NCI-H345 treated with DMSO at 0.1 percent for 48 hours (cell line): ENCODE data around the gene BNC2.

Experiments used
- DNase-seq: peaks from one replicate; lab custom pipeline; 2025; ENCODE audit not compliant: unreplicated experiment; lab: John Stamatoyannopoulos, UW

Gene BNC2

DNA sequence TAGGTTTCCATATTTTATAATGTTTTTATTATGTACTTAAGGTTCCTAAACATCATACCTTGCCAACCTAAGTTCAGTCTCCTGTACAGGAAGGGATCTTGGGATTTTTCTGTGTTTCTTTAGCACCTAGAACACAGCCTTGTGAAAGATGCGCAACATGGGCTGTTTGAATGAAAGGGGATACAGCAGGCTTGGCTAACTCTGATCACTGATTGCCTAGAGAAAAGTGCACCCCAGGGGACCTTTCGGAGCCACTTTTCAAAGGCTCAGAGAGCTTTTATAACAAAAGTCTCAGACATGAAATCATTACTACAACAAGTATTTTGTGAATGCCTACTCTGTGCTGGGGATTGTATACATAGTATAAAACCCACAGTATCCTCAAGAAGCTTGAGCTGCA is 261.6 kb downstream of the BNC2 start:
- DNase-seq, result no peak

DNA sequence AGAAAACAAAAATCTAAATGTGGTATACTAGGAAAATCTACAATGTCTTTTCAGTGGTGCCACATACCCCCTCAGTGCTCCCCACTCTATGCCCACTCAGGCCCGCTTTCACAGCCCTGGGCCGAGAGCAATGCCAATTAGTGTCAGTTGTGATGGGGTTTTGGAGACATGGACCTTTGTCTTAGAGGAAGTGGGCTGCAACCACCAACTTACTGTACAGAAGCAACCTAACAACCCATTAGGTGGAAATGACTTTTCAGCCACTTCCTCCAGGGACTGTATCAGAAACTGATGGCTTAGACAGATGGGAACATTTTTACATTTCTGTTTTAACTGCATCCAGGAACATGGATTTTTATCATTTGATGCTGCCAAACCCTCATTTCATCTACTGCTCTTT is 268.0 kb downstream of the BNC2 start:
- no peak for DNase-seq

- DNase-seq, result no peak
Measured at GRCh38 chr9:16601991-16602390, 268.5 kb downstream of the BNC2 start.

DNA sequence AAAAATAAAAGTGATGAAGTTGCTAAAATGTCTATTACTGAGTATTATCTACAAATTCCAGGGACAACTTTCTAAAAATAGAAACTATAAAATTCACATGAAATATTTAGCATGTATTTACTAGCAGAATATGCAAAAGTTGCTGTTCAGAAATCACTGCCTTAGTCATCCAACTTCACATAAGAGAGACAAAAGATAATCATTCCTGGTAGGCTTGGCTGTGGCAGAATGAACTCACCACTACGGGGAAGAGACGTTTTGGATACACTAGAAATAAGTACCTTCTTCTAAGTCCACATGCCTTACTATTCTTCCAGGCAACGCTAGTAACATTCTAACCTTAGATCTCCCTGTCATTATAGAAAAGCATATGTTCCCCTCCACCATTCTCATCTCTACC is 272.2 kb downstream of the BNC2 start:
- DNase-seq, result no peak

DNA sequence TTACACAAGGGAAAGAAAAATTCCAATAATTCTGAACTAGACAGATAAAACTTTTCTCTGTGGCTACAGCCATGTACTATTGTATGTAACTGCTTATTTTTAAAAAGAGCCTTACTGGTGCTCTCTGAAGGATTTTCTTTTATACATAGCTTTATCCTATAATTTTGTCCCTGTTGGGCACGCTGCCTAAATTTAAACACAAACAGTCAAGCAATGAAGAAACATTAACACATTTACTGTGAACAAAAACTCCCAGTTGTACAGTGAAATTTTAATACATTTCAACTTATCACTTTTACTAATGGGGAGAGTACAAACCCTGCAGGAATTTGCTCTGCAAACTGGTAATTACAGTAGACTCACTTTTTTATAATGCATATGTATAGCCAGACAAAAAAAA is 273.3 kb downstream of the BNC2 start:
- no peak for DNase-seq

GRCh38 chr9:16595227-16595626 is 275.2 kb downstream of the BNC2 start:
- DNase-seq, result no peak

DNA sequence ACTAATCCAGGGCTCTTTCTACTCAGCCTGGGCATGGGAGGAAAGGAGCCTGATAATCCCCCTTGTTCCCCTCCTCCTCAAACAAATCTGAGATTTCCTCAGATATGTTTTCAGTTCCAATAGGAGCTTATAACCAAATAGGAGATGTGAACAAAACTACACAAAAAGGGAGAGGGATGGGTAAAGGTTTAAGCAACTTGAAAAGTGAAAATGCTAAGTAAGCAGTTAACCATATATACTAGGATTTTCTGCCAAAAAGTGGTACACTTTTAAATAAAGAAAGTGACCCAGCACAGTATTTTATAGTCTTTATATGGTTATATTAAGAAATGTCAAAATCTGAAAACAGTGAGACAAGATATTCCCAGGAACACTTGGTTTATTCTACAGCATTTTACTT is 275.7 kb downstream of the BNC2 start:
- DNase-seq, result no peak

- no peak for DNase-seq
Measured at GRCh38 chr9:16593746-16594145, 276.7 kb downstream of the BNC2 start.

- no peak for DNase-seq
Measured at GRCh38 chr9:16591092-16591491, 279.4 kb downstream of the BNC2 start.

DNA sequence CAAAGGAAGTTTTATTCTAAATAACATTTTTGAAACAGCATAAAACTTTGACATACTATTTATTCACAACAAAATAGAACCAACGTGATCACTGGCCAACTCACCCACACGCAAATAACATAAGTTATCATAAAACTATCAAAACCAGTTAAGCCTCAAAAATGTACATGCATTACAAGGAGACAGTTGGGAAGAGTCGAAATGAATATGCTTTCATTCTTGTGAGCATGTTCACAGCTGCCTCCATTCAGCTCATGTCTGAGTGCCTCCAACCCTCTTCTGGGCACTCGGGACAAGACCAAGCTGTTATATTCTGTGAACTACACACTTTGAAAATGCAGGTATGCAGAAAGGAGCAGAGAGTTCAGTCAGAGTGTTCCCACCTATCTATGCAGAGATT is 284.9 kb downstream of the BNC2 start:
- DNase-seq, result no peak

GRCh38 chr9:16579872-16580432 is 290.5 kb downstream of the BNC2 start:
- DNase-seq, result no peak

DNA sequence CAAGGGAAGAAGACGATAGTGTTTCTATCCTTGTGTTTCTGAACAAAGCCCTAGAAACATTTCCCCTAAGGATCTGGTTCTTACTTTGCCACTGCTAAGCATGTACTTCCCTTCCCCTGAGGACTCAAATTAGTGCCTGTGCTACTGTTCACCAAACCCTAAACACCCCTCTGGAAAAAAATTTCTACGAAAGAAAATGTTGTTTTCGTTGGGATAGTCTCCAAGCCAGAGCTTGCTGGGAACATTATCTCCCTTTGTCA is 294.6 kb downstream of the BNC2 start:
- DNase-seq, result no peak

DNA sequence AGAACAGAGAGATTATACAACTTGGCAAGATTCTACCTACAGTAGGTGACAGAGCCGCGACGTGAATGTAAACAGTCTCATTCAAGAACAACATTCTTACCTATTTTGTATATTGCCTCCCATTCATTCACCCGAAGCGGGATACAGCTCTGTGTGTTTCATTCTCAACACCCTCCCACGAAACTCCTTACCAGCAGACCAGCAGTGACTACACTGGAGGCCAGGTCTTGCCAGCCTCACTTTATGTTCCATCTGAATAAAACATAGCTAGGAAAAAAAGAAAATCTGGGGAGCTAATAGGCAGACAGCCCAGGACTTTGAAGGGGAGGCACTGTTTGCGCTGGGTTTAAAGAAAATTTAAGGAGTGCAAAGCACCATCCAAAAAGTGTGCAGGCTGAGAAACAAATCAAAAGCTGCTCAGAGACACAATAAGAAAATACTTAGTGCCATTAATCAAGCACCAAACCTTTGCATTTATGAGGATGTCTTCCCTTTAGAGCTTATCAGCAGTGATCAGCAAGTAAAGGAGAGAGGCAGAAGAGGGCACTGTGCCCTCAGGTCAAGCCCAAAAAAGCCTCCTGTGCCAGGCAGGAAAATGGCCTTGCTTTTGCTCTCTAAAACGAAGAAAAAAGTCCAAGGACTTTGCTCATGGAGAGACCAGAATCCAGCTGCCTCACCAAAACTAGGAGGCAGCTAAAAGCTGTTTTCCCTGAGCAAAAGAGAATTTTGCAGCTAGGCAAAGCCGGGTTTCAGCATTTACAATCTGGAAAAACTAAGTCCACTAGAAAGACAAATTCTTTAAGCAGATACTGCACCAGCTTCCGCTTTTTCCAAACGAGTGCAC is 295.1 kb downstream of the BNC2 start:
- no peak for DNase-seq

DNA sequence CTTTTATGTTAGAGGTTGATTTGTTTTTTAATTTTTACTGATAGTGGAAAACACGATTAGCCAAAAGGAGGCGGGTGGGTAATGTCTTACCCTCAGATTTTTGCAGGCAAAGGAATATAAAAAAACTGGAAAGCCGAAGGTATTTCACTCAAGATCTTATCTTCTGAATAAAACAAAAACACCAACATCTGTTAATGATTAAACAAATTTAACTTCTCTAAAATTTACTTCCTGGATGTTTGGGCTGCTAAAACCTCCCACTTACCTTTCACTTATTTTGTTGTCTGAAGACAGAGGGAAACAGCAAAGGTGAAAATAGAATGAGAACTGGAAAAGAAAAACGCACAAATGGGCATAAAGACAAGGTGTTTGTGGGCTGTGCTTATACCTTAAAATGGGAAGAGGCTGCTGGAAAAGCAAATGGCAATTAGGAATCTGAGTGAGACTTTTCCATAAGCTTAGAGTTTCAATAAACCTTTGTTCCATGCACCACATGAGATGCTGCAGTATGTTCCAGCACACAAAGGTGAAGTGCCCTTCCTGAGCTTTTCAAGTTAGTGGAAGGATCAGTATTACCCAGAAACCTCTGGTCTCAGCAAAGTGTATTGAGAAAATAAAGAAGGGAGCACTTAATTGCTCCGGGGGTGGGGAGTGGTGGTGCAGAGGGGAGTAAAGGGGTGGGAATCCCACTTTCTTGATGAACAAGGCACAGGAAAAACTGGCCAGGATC is 298.3 kb downstream of the BNC2 start:
- DNase-seq, result no peak

- DNase-seq, result no peak
Measured at GRCh38 chr9:16571127-16571802, 299.2 kb downstream of the BNC2 start.

DNA sequence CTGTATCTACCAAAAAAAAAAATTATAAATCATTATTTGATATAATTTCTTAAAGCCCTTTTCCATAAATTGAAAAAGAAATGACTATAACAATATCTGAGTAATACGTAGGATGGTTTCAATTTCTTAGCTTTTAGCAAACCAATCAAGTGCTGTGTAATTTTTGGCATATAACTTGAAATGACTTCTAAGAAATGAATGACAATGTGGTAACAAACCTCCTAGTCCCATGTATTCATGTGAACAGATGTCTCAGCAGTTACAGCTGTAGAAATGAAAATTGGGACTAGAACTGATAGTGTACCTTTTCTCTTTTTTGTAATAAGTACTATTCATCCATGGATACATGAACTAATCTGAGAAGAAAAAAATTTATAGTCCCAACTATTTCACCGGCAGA is 307.0 kb downstream of the BNC2 start:
- no peak for DNase-seq

DNA sequence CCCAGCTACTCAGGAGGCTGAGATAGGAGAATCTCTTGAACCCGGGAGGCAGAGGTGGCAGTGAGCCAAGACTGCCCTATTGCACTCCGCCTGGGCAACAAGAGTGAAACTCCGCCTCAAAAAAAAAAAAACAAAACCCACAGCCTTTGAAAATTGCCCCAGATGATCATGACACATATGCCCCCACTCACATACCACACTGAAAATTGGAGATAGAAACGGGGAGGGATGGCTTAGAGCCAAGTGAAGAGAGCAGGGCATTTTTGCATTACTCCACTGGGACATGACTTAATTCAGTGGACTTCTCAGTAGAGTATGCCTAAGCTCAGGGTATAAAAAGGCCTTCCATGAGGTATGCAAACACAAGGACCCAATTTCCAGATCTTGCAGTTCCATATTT is 309.3 kb downstream of the BNC2 start:
- no peak for DNase-seq

DNA sequence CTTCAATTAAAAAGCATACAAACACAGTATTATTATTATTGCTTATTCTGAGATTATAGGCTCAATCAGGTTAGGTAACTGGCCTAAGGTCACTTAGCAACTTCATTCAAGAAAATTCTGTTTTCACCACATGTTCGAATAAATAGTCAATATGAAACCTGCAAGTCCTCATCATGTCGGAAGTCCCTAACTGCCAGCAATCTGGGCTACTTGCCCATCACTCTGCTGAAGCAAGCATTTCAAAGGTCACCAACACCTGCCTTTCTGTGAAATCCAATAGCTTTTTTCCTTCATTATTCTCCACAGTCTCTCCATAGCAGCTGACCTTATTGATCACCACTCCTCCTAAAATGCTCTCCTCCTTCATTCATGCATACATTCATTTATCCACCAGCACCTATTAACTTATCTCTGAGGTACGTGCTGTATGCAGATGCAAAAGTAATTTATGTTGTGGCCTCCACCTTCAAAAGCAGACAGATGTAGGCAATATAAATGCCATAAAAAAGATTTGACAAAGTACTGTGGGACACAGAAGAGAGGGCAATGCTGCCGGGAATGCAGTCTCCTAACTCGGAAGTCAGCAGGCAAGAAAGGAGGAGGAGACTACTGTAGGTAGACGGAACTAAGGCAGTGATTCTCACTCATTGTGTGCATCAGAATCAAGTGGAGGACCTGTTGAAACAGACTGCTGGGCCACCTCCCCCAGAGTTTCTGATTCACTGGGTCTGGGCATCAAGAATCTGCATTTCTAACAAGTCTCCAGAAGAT is 310.9 kb downstream of the BNC2 start:
- no peak for DNase-seq

GRCh38 chr9:16555802-16556201 is 314.7 kb downstream of the BNC2 start:
- no peak for DNase-seq

DNA sequence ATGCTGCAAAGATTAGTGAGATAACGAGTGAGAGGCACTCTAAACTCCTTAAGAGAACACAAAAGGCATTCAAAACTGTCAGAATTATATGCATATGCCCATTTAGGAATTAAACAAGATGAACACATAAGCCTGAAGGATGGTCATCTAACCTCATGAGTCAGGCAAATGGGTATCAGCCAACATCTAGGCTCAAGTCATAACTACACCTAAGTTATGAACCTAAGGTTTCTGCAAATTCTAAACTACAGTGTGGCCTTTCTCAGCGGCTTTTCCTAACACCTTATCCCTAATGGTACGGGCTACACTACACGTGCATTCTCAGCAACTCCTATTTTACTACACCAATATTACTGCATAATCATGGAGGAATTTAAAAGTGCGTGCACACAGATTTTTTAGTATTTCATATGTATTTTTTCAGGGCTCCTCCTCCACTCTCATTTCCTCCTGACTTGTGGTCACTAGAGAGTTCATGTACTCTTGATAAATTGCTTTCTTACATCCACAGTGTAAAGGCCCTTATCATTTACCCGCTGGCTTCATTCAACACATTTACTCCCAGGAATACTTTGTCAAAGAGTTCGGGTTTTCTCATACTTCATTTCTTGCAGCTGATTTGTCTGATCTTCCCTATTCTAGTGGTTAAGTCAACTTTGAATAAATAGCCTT is 316.5 kb downstream of the BNC2 start:
- DNase-seq, result no peak

- DNase-seq, result no peak
Measured at GRCh38 chr9:16552252-16552651, 318.2 kb downstream of the BNC2 start.
